ENCODE data around the gene OR1N2.

OR1N2 gene, protein sequence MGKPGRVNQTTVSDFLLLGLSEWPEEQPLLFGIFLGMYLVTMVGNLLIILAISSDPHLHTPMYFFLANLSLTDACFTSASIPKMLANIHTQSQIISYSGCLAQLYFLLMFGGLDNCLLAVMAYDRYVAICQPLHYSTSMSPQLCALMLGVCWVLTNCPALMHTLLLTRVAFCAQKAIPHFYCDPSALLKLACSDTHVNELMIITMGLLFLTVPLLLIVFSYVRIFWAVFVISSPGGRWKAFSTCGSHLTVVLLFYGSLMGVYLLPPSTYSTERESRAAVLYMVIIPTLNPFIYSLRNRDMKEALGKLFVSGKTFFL

DNA sequence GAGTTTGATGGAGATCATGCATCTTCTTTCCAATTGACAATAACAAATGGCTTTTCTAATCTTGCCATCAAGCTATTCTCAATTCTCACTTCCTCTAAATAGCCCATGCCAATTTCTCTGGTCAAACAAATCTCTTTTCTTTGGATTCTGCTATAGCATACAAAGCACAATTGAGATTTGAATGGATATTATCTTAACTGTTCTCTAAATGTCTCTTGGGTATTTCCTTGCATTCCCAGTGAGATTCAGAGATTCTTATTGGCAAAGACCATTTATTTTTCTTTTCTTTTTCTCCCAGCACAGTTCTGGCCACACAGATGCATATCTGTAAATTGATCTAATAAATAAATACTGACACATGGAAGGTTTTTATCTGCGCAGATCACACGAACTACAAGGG lies at the start of gene OR1N2:
TSS of gene OR1N2 (plus strand) at position 301 of the 400 bp plus-strand sequence. CDS start 100 bp downstream, outside the sequence.
- H3K9ac ChIP-seq: no peak within 1 kb of the TSS
- no peaks in the 10 kb centered on the region for H3K36me3 ChIP-seq (ENCODE audit: insufficient read depth)
- H3K79me2 ChIP-seq (ENCODE audit: insufficient read depth, low read depth): no peaks in the 10 kb centered on the region
- H2AFZ ChIP-seq (ENCODE audit: low read depth): no peak within 1 kb of the TSS
- no peak within 1 kb of the TSS for H3K4me2 ChIP-seq
- H3K27ac ChIP-seq: no peak within 1 kb of the TSS
- TF ChIP-seq, protein P1, sequence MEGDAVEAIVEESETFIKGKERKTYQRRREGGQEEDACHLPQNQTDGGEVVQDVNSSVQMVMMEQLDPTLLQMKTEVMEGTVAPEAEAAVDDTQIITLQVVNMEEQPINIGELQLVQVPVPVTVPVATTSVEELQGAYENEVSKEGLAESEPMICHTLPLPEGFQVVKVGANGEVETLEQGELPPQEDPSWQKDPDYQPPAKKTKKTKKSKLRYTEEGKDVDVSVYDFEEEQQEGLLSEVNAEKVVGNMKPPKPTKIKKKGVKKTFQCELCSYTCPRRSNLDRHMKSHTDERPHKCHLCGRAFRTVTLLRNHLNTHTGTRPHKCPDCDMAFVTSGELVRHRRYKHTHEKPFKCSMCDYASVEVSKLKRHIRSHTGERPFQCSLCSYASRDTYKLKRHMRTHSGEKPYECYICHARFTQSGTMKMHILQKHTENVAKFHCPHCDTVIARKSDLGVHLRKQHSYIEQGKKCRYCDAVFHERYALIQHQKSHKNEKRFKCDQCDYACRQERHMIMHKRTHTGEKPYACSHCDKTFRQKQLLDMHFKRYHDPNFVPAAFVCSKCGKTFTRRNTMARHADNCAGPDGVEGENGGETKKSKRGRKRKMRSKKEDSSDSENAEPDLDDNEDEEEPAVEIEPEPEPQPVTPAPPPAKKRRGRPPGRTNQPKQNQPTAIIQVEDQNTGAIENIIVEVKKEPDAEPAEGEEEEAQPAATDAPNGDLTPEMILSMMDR (conservative IDR thresholded peaks at IDR 0.05; ENCODE audit: low read depth, low read length): no peak
- no peak within 1 kb of the TSS for H3K4me3 ChIP-seq (IDR thresholded peaks at IDR 0.05; ENCODE audit: insufficient read depth, low read depth, low read length)
- no peaks in the 10 kb centered on the region for H4K20me1 ChIP-seq (ENCODE audit: insufficient read depth)
- H3K27me3 ChIP-seq (ENCODE audit: insufficient read depth, low read depth): no peaks in the 10 kb centered on the region
- no peaks in the 10 kb centered on the region for H3K4me1 ChIP-seq (ENCODE audit: low read depth, poor library complexity, severe bottlenecking)

DNA sequence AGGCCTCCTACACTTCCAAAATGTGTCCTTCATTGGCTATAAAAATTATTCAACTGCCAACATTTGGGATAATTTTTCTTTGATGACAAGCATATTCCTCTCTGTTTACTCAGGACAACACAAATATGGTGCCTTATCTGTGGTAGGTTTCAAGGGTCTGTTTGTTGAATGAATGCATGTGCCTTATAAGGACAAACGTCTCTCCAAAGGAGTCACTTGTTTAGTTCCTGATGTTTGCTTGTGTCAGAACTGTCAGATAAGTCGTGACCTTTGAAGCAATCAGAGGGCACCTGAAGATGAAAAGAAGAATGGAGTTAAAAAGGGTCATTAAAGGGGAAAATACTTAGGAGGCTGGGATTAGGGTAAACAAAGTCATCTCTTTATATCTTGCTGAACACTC lies 45.9 kb upstream of the OR1N2 start:
- H3K4me2 ChIP-seq: no peak overlapping the region
- no peak overlapping the region for H3K9ac ChIP-seq
- no peak overlapping the region for H3K27ac ChIP-seq
- no peaks in the 10 kb centered on the region for H3K27me3 ChIP-seq (ENCODE audit: insufficient read depth, low read depth)
- TF ChIP-seq, protein P1 (conservative IDR thresholded peaks at IDR 0.05; ENCODE audit: low read depth, low read length): no peak
- no peak overlapping the region for H2AFZ ChIP-seq (ENCODE audit: low read depth)
- no peaks in the 10 kb centered on the region for H4K20me1 ChIP-seq (ENCODE audit: insufficient read depth)
- no peaks in the 10 kb centered on the region for H3K79me2 ChIP-seq (ENCODE audit: insufficient read depth, low read depth)
- H3K4me3 ChIP-seq (IDR thresholded peaks at IDR 0.05; ENCODE audit: insufficient read depth, low read depth, low read length): no peak overlapping the region
- no peaks in the 10 kb centered on the region for H3K36me3 ChIP-seq (ENCODE audit: insufficient read depth)
- no peaks in the 10 kb centered on the region for H3K4me1 ChIP-seq (ENCODE audit: low read depth, poor library complexity, severe bottlenecking)

DNA sequence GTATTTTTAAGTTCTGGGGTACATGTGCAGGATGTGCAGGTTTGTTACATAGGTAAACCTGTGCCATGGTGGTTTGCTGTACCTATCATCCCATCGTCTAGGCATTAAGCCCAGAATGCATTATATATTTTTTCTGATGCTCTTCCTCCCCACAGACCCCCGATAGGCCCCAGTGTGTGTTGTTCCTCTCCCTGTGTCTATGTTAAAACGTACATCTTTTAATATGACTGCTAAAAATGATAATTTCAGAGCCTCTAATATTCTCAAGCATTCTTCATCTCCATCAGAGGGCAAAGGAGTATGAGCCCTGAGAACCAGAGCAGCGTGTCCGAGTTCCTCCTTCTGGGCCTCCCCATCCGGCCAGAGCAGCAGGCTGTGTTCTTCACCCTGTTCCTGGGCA lies 42.4 kb upstream of the OR1N2 start, which contains the start of gene OR1J2:
TSS of gene OR1J2 (plus strand) at position 301 of the 400 bp plus-strand sequence. CDS start at position 301, 0 bp downstream.
- TF ChIP-seq, protein P1 (conservative IDR thresholded peaks at IDR 0.05; ENCODE audit: low read depth, low read length): no peak
- Histone ChIP-seq H2AFZ (ENCODE audit: low read depth) (no peak within 1 kb of the TSS), H3K27ac (no peak within 1 kb of the TSS), H3K79me2 (ENCODE audit: insufficient read depth, low read depth) (no peaks in the 10 kb centered on the region), H3K36me3 (ENCODE audit: insufficient read depth) (no peaks in the 10 kb centered on the region), H4K20me1 (ENCODE audit: insufficient read depth) (no peaks in the 10 kb centered on the region), H3K4me1 (ENCODE audit: low read depth, poor library complexity, severe bottlenecking) (no peaks in the 10 kb centered on the region), H3K27me3 (ENCODE audit: insufficient read depth, low read depth) (no peaks in the 10 kb centered on the region), H3K4me2 (no peak within 1 kb of the TSS), H3K4me3 (IDR thresholded peaks at IDR 0.05; ENCODE audit: insufficient read depth, low read depth, low read length) (no peak within 1 kb of the TSS), H3K9ac (no peak within 1 kb of the TSS)

DNA sequence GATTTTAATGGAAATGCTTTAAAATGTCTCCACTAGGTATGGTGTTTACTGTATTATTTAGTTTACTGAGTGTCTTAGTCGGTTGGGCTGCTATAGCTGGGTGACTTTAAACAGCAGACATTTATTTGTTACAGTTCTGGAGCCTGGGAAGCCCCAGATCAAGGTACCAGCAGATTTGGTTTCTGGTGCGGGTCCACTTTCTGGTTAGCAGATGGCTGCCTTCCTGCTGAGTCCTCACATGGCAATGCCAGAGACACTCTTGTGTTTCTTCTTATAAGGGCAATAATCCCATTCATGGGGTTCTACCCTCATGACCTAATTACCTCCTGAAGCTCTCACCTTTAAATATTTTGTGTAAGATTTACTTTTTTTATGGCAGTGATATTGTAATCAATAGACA lies 34.7 kb upstream of the OR1N2 start:
- TF ChIP-seq, protein P1 (conservative IDR thresholded peaks at IDR 0.05; ENCODE audit: low read depth, low read length): no peak
- no peak overlapping the region for H3K27ac ChIP-seq
- no peaks in the 10 kb centered on the region for H3K27me3 ChIP-seq (ENCODE audit: insufficient read depth, low read depth)
- H3K4me2 ChIP-seq: no peak overlapping the region
- no peaks in the 10 kb centered on the region for H3K4me1 ChIP-seq (ENCODE audit: low read depth, poor library complexity, severe bottlenecking)
- H3K4me3 ChIP-seq (IDR thresholded peaks at IDR 0.05; ENCODE audit: insufficient read depth, low read depth, low read length): no peak overlapping the region
- no peak overlapping the region for H3K9ac ChIP-seq
- no peak overlapping the region for H2AFZ ChIP-seq (ENCODE audit: low read depth)
- H3K36me3 ChIP-seq (ENCODE audit: insufficient read depth): no peaks in the 10 kb centered on the region
- H4K20me1 ChIP-seq (ENCODE audit: insufficient read depth): no peaks in the 10 kb centered on the region
- H3K79me2 ChIP-seq (ENCODE audit: insufficient read depth, low read depth): no peaks in the 10 kb centered on the region
